Neural progenitor cell (in vitro differentiated cells): ENCODE measurements around the gene CELA2B.

ENCODE experiments used
- EZH2 ChIP-seq: fragments of 200-600 bp; sonication (generic); IDR thresholded peaks from 2 replicates; pipeline ENCODE4 v1.6.1; 2017; ENCODE audit warnings: antibody characterized with exemption, mild to moderate bottlenecking, moderate library complexity
- EZH2phosphoT487 ChIP-seq: fragments of 200-600 bp; sonication (generic); IDR thresholded peaks from 2 replicates; pipeline ENCODE4 v1.6.1; 2017; ENCODE audit warnings: antibody characterized with exemption
- TF ChIP-seq, protein P1 (sequence below): fragments of 200-600 bp; sonication (generic); IDR thresholded peaks from 2 replicates; pipeline ENCODE4 v1.5.1; 2017; ENCODE audit warnings: antibody characterized with exemption, mild to moderate bottlenecking

DNA sequence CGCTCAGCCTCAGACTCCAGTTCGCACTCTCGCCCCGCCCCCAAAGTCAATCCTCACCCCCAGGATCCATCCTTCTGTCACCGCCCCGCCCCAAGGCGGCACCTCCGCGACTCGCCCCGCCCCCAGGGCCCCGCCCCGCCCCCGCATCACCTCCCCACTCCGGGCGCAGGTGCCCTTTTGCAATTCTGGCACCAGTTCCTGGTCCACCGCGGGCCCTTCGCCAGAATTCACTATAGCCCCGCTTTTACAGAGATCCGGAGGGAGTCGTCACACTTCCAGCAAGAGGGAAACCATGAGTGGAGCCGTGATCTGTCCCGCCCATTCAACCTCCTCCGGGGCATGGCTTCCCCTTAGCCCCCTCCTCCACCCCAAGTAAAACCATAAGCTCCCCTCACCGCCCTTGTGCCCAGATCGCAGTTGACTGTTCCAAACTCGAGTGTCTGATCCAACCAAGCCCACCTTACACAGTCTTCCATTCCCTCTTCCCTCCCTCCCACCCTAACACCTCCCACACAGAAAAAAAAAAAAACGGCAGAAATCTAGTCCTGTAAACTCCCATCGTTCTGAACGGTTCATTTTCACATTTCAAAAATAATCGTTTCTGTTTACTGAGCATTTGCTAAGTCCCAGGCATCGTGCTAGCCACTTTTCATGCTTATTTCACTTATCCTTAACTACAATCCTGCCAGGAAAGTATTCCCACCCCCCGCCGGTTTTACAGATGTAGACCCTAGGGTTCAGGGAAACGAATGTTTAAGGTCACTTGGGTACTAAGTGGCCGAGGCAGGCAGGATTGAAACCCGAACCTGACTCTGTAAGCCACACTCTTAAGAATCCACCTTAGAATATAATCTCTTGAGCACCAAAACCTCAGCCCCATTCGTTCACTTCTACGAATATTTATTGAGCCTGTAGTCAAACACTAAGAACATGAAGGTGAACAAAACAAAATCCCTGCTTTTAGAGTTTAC lies 49.4 kb downstream of the CELA2B start:
- TF ChIP-seq, protein P1, sequence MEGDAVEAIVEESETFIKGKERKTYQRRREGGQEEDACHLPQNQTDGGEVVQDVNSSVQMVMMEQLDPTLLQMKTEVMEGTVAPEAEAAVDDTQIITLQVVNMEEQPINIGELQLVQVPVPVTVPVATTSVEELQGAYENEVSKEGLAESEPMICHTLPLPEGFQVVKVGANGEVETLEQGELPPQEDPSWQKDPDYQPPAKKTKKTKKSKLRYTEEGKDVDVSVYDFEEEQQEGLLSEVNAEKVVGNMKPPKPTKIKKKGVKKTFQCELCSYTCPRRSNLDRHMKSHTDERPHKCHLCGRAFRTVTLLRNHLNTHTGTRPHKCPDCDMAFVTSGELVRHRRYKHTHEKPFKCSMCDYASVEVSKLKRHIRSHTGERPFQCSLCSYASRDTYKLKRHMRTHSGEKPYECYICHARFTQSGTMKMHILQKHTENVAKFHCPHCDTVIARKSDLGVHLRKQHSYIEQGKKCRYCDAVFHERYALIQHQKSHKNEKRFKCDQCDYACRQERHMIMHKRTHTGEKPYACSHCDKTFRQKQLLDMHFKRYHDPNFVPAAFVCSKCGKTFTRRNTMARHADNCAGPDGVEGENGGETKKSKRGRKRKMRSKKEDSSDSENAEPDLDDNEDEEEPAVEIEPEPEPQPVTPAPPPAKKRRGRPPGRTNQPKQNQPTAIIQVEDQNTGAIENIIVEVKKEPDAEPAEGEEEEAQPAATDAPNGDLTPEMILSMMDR, result no peak
- no peak for TF ChIP-seq EZH2
- TF ChIP-seq EZH2phosphoT487, result no peak
